SK-N-DZ (cell line): ENCODE measurements around the gene KCNMA1.

Source experiments
- DNase-seq: peaks from one replicate; pipeline ENCODE4 v3.0.0-alpha.2; 2015; ENCODE audit warnings: low spot score

Gene KCNMA1

GRCh38 chr10:77159538-77160110, 478.0 kb downstream of the KCNMA1 start:
- no peak for DNase-seq

GRCh38 chr10:77158666-77159065, 478.9 kb downstream of the KCNMA1 start:
- no peak for DNase-seq

- no peak for DNase-seq
These were observed 480.2 kb downstream of the KCNMA1 start for GRCh38 chr10:77157248-77158019.

GRCh38 chr10:77156406-77156879, 481.2 kb downstream of the KCNMA1 start:
- DNase-seq: no peak

GRCh38 chr10:77152256-77152655, 485.4 kb downstream of the KCNMA1 start:
- DNase-seq: no peak

GRCh38 chr10:77151408-77151807, 486.2 kb downstream of the KCNMA1 start:
- no peak for DNase-seq

- no peak for DNase-seq
These were observed 487.9 kb downstream of the KCNMA1 start for GRCh38 chr10:77149706-77150105.

GRCh38 chr10:77149001-77149400, 488.6 kb downstream of the KCNMA1 start:
- DNase-seq: no peak

GRCh38 chr10:77147871-77148270, 489.7 kb downstream of the KCNMA1 start:
- no peak for DNase-seq

GRCh38 chr10:77146712-77147336, 490.8 kb downstream of the KCNMA1 start:
- DNase-seq: no peak

GRCh38 chr10:77144656-77145055, 493.0 kb downstream of the KCNMA1 start:
- no peak for DNase-seq

GRCh38 chr10:77139252-77140160, 498.1 kb downstream of the KCNMA1 start:
- DNase-seq: no peak

- peak; percentile 71 for DNase-seq
These were observed 499.1 kb downstream of the KCNMA1 start for GRCh38 chr10:77138541-77138940.

- DNase-seq: no peak
These were observed 502.1 kb downstream of the KCNMA1 start for GRCh38 chr10:77135555-77135954.

- no peak for DNase-seq
These were observed 506.4 kb downstream of the KCNMA1 start for GRCh38 chr10:77131214-77131613.

- no peak for DNase-seq
These were observed 510.4 kb downstream of the KCNMA1 start for GRCh38 chr10:77127243-77127642.

- no peak for DNase-seq
These were observed 512.4 kb downstream of the KCNMA1 start for GRCh38 chr10:77125231-77125630.

- no peak for DNase-seq
These were observed 514.3 kb downstream of the KCNMA1 start for GRCh38 chr10:77123330-77123729.

GRCh38 chr10:77121829-77122228, 515.8 kb downstream of the KCNMA1 start:
- DNase-seq: no peak

- DNase-seq: no peak
These were observed 516.8 kb downstream of the KCNMA1 start for GRCh38 chr10:77120666-77121376.

- no peak for DNase-seq
These were observed 517.6 kb downstream of the KCNMA1 start for GRCh38 chr10:77120012-77120411.
